ENCODE results near the gene MPV17L2. TPM values are rescaled to one million over a fixed set of nuclear protein-coding genes. Genes with fewer than 3 reads are reported as not detected.

Gene MPV17L2
- total and polyA plus RNA-seq, 5 experiments from 2014 or later, result 5.1 to 12.2 (median 7.0) TPM

DNA sequence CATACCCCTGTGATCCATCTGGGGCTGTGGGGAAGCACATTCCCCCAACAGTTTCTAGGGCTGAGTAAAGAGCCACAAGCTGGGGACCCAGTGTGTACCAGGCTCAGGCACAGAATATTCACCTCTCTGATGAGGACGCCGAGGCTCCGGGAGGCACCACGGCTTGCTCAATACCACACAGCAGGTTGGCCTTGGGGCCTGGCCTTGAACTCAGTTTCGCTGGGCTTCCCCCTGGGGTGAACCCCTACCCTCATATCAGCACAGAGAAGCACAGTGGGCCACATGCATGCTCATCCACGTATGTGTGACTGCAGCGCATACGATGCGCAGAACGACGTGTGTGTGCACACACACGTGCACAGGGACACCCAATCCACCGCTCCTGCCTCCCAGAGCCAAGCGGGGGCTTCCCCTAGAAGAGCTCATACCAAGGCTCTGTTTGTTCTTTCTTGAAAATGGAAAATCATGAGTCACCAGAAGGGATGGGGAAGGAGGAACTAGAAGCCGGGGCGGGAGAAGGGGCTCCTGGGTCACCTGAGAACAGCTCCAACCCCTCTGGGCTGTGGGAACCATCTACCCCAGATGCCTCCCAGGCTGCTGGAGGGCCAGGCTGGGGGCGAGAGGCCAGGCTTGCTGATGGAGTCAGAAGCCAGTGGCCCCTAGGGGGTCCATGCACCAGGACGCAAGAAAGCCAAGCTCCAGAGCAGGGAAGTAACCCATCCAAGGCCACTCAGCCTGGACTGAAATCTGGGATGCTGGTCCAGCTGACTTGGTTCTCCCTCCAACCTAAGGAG is 38.1 kb downstream of the MPV17L2 start:
- H3K27ac Mint-ChIP-seq, result no peak overlapping the region
- ATAC-seq (no peak), DNase-seq (no peak)
- H3K4me3 Mint-ChIP-seq, result no peak overlapping the region
- H3K36me3 Mint-ChIP-seq, result peaks cover 2 to 7% (median 2%) of the 10 kb centered on the region in 3 donors
- peaks cover 0 to 15% (median 8%) of the 10 kb centered on the region in 9 donors for H3K9me3 Mint-ChIP-seq
- peaks cover 39 to 87% (median 62%) of the 10 kb centered on the region in 5 donors for H3K27me3 Mint-ChIP-seq
- POLR2A ChIA-PET, result interaction anchor here (0.6 kb wide), 1 partner anchor 116 kb away, joined by 7 read pairs; no protein-coding TSS in a partner anchor
- H3K4me1 Mint-ChIP-seq, result peaks cover 8 to 11% (median 10%) of the 10 kb centered on the region in 4 donors

DNA sequence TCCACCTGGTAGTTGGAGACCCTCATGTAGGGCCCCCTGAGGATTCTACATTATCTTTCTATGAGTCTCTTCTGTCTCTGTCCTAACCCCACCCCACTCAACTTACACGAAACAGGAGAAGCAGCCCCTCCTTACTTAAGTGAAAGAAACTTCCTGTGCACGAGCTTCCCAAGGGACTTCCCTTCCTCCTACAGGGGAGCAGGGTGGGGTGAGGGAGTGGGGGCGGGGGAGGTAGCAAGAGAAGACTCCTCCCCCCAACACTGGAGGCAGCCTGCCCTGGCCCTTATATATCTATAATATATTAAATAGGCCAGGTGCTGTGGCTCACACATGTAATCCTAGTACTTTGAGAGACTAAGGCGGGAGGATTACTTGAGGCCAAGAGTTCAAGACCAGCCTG is 38.8 kb downstream of the MPV17L2 start:
- peaks cover 37 to 88% (median 63%) of the 10 kb centered on the region in 5 donors for H3K27me3 Mint-ChIP-seq
- H3K27ac Mint-ChIP-seq, result no peak overlapping the region
- H3K36me3 Mint-ChIP-seq, result peaks cover 2 to 7% (median 2%) of the 10 kb centered on the region in 3 donors
- POLR2A ChIA-PET, result interaction anchor here (0.6 to 0.9 kb wide), 3 partner anchors 10 to 116 kb away, joined by 3 to 7 read pairs (median 3); no protein-coding TSS in a partner anchor
- no peak overlapping the region for H3K4me3 Mint-ChIP-seq
- H3K4me1 Mint-ChIP-seq, result peaks cover 5 to 10% (median 8%) of the 10 kb centered on the region in 4 donors
- ATAC-seq (no peak), DNase-seq (no peak)
- peaks cover 0 to 15% (median 8%) of the 10 kb centered on the region in 9 donors for H3K9me3 Mint-ChIP-seq

DNA sequence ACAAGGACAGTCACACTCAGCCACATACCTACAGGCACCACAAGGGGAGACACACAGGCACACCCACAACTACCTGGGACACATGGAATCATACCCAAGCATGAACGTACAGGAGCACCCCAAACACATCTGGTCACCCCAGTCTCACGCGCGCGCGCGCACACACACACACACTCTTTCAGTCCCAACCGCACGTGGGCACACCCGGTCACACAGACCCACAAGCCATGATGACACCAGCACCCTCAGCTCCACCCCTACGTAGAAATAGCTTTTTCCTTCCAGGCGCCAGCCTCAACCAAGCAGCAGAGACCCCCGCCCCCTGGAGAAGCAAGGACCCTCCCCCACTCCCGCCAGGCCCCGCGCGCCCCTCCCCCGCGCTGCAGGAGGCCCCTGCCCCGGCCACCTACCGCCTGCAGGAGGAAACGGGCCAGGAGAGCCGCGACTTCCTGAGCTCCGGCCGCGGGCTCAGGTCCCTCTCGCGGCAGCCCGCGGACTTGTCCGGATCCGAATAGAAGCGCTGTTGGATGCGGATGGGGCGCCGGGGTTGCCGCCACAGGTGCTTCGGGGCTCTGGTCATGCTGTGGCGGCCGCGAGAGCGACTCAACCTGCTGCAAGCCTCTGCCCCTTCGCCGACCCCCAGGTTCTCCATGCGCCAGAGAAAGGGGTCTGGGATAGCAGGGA is 39.7 kb downstream of the MPV17L2 start:
- Mint-ChIP-seq H3K4me3 (peak overlapping the region in 1 of 10 donors; percentile 51), H3K4me1 (peaks cover 0 to 7% (median 5%) of the 10 kb centered on the region in 4 donors), H3K9me3 (peaks cover 0 to 15% (median 8%) of the 10 kb centered on the region in 9 donors), H3K36me3 (peaks cover 2 to 7% (median 2%) of the 10 kb centered on the region in 3 donors), H3K27me3 (peaks cover 32 to 83% (median 56%) of the 10 kb centered on the region in 5 donors), H3K27ac (peak overlapping the region in 1 of 10 donors; percentile 77)
- no peak for ATAC-seq
- POLR2A ChIA-PET, result interaction anchor here (0.6 to 1.7 kb wide), 5 partner anchors 8 to 178 kb away, joined by 3 to 5 read pairs (median 3); no protein-coding TSS in a partner anchor
- DNase-seq, result no peak

DNA sequence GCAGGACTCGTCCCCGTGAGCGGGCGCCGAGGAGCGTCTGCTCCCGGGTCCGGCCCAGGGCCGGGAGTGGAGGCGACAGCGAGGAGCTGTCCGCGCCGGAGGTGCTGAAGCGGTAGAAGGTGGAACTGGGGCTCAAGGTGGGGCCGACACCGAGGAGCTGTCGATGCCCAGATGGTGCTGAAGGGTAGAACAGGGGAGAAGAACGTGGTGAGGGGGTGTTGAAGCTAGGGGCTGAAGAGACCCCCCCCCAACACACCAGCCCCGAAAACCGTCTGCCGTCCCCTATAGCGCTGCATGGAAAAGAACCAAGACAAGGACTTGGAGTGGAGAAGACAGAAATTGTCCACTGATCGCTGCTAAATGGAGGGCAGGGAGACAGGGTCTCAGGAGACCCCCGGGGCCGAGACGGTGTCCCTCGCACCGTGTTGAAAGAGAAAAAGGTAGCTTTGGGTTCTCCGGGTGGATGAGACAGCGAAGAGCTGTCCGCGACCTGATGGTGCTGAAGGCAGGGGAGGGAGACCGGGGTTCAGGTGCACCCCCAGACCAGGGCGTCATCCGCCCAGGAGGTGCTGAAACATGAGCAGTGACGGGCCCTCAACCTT is 40.3 kb downstream of the MPV17L2 start:
- Mint-ChIP-seq H3K4me1 (peaks cover 0 to 7% (median 5%) of the 10 kb centered on the region in 4 donors), H3K4me3 (no peak overlapping the region), H3K27me3 (peaks cover 32 to 78% (median 53%) of the 10 kb centered on the region in 5 donors), H3K36me3 (peaks cover 2 to 7% (median 2%) of the 10 kb centered on the region in 3 donors), H3K27ac (peak overlapping the region in 1 of 10 donors; percentile 51), H3K9me3 (peaks cover 0 to 15% (median 8%) of the 10 kb centered on the region in 9 donors)
- POLR2A ChIA-PET, result interaction anchor here (0.7 to 1.7 kb wide), 3 partner anchors 9 to 95 kb away, joined by 3 to 5 read pairs (median 3); no protein-coding TSS in a partner anchor
- DNase-seq, result peak; percentile 29 to 70 (median 52)
- ATAC-seq, result peak; percentile 60 to 63

DNA sequence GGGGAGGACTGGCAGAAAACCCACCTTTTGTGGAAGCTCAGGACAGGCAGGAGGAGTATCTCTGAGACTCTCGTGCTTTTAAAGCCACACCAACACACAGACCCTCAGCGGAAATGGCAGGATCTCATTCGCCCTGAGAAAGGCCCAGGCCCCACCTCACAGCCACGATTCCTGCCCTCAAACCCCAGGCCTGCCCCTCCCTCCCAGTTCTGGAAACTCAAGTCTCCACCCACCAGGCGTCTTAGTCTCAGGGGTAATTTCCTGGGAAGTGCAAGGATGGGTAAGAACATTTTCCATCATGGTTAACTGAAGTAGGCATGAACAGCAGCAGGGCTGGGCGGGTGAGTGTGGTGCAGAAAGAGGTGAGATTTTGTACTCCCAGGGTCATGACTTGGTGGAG is 41.2 kb downstream of the MPV17L2 start:
- H3K27ac Mint-ChIP-seq, result no peak overlapping the region
- no peak for DNase-seq
- peaks cover 33 to 78% (median 55%) of the 10 kb centered on the region in 5 donors for H3K27me3 Mint-ChIP-seq
- POLR2A ChIA-PET, result no interaction called here
- H3K4me3 Mint-ChIP-seq, result no peak overlapping the region
- peaks cover 0 to 7% (median 5%) of the 10 kb centered on the region in 4 donors for H3K4me1 Mint-ChIP-seq
- ATAC-seq, result no peak
- H3K9me3 Mint-ChIP-seq, result peaks cover 0 to 15% (median 8%) of the 10 kb centered on the region in 9 donors
- peaks cover 2 to 7% (median 2%) of the 10 kb centered on the region in 3 donors for H3K36me3 Mint-ChIP-seq

DNA sequence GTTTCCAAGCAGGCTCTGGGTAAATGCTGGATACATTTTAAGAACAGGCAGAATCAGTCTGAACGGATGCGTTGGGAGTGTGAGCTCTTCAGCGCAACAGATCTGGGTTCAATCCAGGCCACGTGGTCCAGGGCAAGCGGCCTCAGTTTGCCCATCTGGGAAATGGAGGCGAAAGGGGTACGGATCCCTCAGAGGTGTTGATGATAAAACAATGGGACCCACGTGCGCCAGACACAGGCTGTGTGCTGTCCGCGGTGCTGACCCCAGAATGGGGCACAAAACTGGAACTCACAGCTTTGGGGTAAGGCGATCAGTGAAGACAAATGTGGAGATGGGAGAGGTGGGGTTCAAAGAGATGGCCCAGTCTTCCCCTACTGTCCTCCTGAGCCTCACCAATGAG is 46.3 kb downstream of the MPV17L2 start:
- Mint-ChIP-seq H3K9me3 (peaks cover 0 to 4% (median 0%) of the 10 kb centered on the region in 9 donors), H3K27ac (no peak overlapping the region), H3K36me3 (peaks cover 0 to 2% (median 0%) of the 10 kb centered on the region in 3 donors), H3K27me3 (peaks cover 9 to 41% (median 28%) of the 10 kb centered on the region in 5 donors), H3K4me1 (peaks cover 0 to 3% (median 0%) of the 10 kb centered on the region in 4 donors), H3K4me3 (no peak overlapping the region)
- DNase-seq (no peak), ATAC-seq (no peak)
- POLR2A ChIA-PET, result interaction anchor here (1.2 kb wide), 1 partner anchor 47 kb away, joined by 5 read pairs; the partner anchor contains the start of gene MPV17L2

DNA sequence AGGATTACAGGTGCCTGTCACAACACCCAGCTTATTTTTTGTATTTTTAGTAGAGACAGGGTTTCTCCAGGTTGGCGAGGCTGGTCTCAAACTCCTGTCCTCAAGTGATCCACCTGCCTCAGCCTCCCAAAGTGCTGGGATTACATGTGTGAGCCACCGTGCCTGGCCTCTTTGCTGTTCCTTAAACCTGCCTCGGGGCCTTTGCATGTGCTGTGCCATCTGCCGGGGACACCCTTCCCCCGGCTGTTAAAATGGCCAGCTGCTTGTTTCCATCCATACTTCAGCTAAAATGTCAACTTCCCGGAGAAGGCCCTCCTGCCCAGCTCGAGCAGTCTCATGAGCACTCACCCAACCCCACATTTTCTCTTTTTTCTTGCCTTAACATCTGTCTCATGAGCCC is 52.3 kb downstream of the MPV17L2 start:
- Mint-ChIP-seq H3K36me3 (no peaks in the 10 kb centered on the region), H3K4me1 (no peaks in the 10 kb centered on the region), H3K27me3 (peaks cover 0 to 8% (median 0%) of the 10 kb centered on the region in 5 donors), H3K27ac (peak overlapping the region in 2 of 10 donors; percentile 6 to 56), H3K4me3 (no peak overlapping the region), H3K9me3 (no peaks in the 10 kb centered on the region)
- ATAC-seq, result no peak
- POLR2A ChIA-PET, result interaction anchor here (1.4 to 1.5 kb wide), 2 partner anchors 42 to 53 kb away, joined by 3 to 9 read pairs; partner anchors contain the start of gene RAB3A
- no peak for DNase-seq

Other genes with a start within 250 kb of the MPV17L2 start
- not detected for gene KCNN1, start 226.1 kb upstream of the MPV17L2 start, total RNA-seq
- not detected for gene KCNN1, start 226.1 kb upstream of the MPV17L2 start, polyA plus RNA-seq
- gene ARRDC2, start 185.0 kb upstream of the MPV17L2 start, total RNA-seq, result 100 to 1,000 TPM; 164 to 177 TPM
- gene ARRDC2, start 185.0 kb upstream of the MPV17L2 start, polyA plus RNA-seq, result 10 to 100 TPM; 29.5 to 56.4 (median 36.1) TPM
- gene IL12RB1, start 106.3 kb upstream of the MPV17L2 start, total RNA-seq, result 10 to 100 TPM; 18.5 TPM
- 10 to 100 TPM; 17.5 to 32.9 (median 24.2) TPM for gene IL12RB1, start 106.3 kb upstream of the MPV17L2 start, polyA plus RNA-seq
- 10 to 100 TPM; 44.7 to 44.8 TPM for gene MAST3, start 95.4 kb upstream of the MPV17L2 start, total RNA-seq
- gene MAST3, start 95.4 kb upstream of the MPV17L2 start, polyA plus RNA-seq, result 10 to 100 TPM in 2 of 3 donors, 1 to 10 TPM in 1; 9.4 to 15.7 (median 11.5) TPM
- gene PIK3R2, start 40.1 kb upstream of the MPV17L2 start, total RNA-seq, result 10 to 100 TPM; 20.9 to 21.5 TPM
- 10 to 100 TPM in 1 of 3 donors, 1 to 10 TPM in 2; 1.5 to 11.7 (median 3.6) TPM for gene PIK3R2, start 40.1 kb upstream of the MPV17L2 start, polyA plus RNA-seq
- 10 to 100 TPM; 13.7 to 15.3 TPM for gene IFI30, start 19.4 kb upstream of the MPV17L2 start, total RNA-seq
- 1 to 10 TPM; 3.3 to 7.1 (median 5.4) TPM for gene IFI30, start 19.4 kb upstream of the MPV17L2 start, polyA plus RNA-seq
- gene RAB3A, start 10.8 kb downstream of the MPV17L2 start, total RNA-seq, result 1 to 10 TPM; 2.9 to 3.8 TPM
- 1 to 10 TPM; 1.3 to 2.3 (median 1.8) TPM for gene RAB3A, start 10.8 kb downstream of the MPV17L2 start, polyA plus RNA-seq
- gene PDE4C, start 33.2 kb downstream of the MPV17L2 start, total RNA-seq, result not detected
- not detected for gene PDE4C, start 33.2 kb downstream of the MPV17L2 start, polyA plus RNA-seq
- gene IQCN, start 81.2 kb downstream of the MPV17L2 start, total RNA-seq, result 1 to 10 TPM; 7.4 to 8.4 TPM
- under 1 TPM in 2 of 3 donors, not detected in 1; 0.06 to 0.15 TPM for gene IQCN, start 81.2 kb downstream of the MPV17L2 start, polyA plus RNA-seq
- 100 to 1,000 TPM; 181 to 189 TPM for gene JUND, start 88.4 kb downstream of the MPV17L2 start, total RNA-seq
- 100 to 1,000 TPM in 1 of 3 donors, 10 to 100 TPM in 2; 43.3 to 169 (median 69.1) TPM for gene JUND, start 88.4 kb downstream of the MPV17L2 start, polyA plus RNA-seq
- gene LSM4, start 129.9 kb downstream of the MPV17L2 start, total RNA-seq, result 10 to 100 TPM; 82.1 to 84.0 TPM
- 100 to 1,000 TPM; 162 to 198 (median 181) TPM for gene LSM4, start 129.9 kb downstream of the MPV17L2 start, polyA plus RNA-seq
- 10 to 100 TPM; 55.9 to 61.0 TPM for gene PGPEP1, start 147.4 kb downstream of the MPV17L2 start, total RNA-seq
- 10 to 100 TPM in 1 of 3 donors, 1 to 10 TPM in 2; 9.3 to 11.9 (median 9.7) TPM for gene PGPEP1, start 147.4 kb downstream of the MPV17L2 start, polyA plus RNA-seq
- gene GDF15, start 192.9 kb downstream of the MPV17L2 start, total RNA-seq, result not detected
- not detected for gene GDF15, start 192.9 kb downstream of the MPV17L2 start, polyA plus RNA-seq
- under 1 TPM; 0.16 to 0.39 TPM for gene LRRC25, start 204.4 kb downstream of the MPV17L2 start, total RNA-seq
- gene LRRC25, start 204.4 kb downstream of the MPV17L2 start, polyA plus RNA-seq, result under 1 TPM in 2 of 3 donors, not detected in 1; 0.13 to 0.26 TPM
- gene SSBP4, start 226.2 kb downstream of the MPV17L2 start, total RNA-seq, result 10 to 100 TPM; 41.3 to 45.4 TPM
- gene SSBP4, start 226.2 kb downstream of the MPV17L2 start, polyA plus RNA-seq, result 10 to 100 TPM; 48.1 to 78.8 (median 61.1) TPM
- gene ISYNA1, start 244.9 kb downstream of the MPV17L2 start, total RNA-seq, result 10 to 100 TPM; 62.5 to 63.7 TPM
- 10 to 100 TPM; 28.3 to 53.2 (median 40.4) TPM for gene ISYNA1, start 244.9 kb downstream of the MPV17L2 start, polyA plus RNA-seq